Peyer's patch (tissue), 4 donors: ENCODE results near the gene OGDHL.

ENCODE experiments used
- POLR2A ChIP-seq, 2 donors: fragments of 450-650 bp; IDR thresholded peaks; one replicate each; pipeline ENCODE4 v1.5.1; 2017; ENCODE audit warnings: antibody characterized with exemption in 2 of 2, mild to moderate bottlenecking in 2 of 2, moderate library complexity in 2 of 2
- TF ChIP-seq, protein P1 (sequence below), 6 experiments: fragments of 450-650 bp in 4 of 6; fragments of 200-600 bp in 2 of 6; sonication (generic) in 1 of 6; IDR thresholded peaks; one replicate each; pipeline ENCODE4 v1.5.1; 2017 to 2019; ENCODE audit warnings: antibody characterized with exemption in 6 of 6, mild to moderate bottlenecking in 3 of 6, moderate library complexity in 1 of 6

DNA sequence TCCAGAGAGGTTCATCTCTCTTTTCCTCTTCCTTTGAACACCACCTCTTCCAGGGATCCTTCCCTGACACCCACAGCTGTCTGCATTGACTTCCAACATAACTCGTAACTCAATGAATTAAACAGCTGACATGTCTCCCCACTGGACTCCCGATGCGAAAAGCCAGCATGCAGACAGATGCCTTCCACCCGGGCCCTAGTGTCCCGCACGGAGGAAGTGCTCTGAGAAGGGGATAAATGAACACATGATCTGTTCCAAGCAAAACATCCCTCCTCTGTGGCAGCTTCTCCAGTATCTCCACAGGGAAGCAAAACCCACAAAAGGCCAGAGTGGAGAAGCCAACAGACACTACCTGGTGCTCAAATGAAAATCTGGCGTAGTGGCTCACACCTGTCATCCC, 28.3 kb downstream of the OGDHL start:
- TF ChIP-seq, protein P1, sequence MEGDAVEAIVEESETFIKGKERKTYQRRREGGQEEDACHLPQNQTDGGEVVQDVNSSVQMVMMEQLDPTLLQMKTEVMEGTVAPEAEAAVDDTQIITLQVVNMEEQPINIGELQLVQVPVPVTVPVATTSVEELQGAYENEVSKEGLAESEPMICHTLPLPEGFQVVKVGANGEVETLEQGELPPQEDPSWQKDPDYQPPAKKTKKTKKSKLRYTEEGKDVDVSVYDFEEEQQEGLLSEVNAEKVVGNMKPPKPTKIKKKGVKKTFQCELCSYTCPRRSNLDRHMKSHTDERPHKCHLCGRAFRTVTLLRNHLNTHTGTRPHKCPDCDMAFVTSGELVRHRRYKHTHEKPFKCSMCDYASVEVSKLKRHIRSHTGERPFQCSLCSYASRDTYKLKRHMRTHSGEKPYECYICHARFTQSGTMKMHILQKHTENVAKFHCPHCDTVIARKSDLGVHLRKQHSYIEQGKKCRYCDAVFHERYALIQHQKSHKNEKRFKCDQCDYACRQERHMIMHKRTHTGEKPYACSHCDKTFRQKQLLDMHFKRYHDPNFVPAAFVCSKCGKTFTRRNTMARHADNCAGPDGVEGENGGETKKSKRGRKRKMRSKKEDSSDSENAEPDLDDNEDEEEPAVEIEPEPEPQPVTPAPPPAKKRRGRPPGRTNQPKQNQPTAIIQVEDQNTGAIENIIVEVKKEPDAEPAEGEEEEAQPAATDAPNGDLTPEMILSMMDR (IDR thresholded peaks at IDR 0.05): no peak
- TF ChIP-seq POLR2A (IDR thresholded peaks at IDR 0.05): no peak
